NCI-H2196 (cell line): ENCODE results near the gene LYPD3.
"Not testable (repeated sequence)": the region's sequence is repeated elsewhere in the genome, so short reads cannot be mapped to it uniquely, and the experiment has no call there.

Source experiments
- DNase-seq: peaks from one replicate; lab custom pipeline; 2025; ENCODE audit not compliant: unreplicated experiment; lab: John Stamatoyannopoulos, UW

Gene LYPD3

GRCh38 chr19:43462785-43463380 lies 2.5 kb downstream of the LYPD3 start:
- DNase-seq = no peak

GRCh38 chr19:43462383-43462782 lies 3.0 kb downstream of the LYPD3 start:
- DNase-seq = no peak

- no peak for DNase-seq
These were observed 4.1 kb downstream of the LYPD3 start for GRCh38 chr19:43461303-43461702.

DNA sequence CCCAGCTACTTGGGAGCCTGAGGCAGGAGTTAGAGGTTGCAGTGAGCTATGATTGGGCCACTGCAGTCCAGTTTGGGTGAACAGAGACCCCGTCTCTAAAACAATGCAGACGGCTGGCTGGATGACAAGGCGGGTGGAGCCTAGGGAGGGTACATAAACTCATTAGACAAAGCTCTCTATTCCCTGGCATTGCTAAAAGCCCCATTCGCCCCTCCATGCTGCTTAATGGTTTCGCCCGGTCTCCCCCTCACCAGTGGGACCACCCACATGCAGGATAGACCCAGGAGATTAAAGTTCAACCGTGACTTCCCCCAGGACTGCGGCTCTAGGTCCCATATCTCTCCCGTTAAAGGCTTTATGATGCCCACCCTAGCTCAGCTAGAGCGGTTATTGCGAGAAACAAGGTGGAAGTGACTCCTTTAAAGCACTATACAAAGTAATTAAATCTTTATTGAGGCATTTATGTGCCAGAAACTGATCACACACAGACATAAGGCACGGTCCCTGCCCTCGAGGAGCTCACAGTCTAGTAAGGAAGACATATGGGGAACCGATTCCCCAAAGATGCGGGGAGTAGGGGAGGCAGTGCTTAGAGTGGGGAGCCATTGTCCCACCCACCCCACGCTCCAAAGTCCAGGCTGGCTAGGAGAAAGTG lies 4.9 kb downstream of the LYPD3 start:
- DNase-seq = no peak

DNA sequence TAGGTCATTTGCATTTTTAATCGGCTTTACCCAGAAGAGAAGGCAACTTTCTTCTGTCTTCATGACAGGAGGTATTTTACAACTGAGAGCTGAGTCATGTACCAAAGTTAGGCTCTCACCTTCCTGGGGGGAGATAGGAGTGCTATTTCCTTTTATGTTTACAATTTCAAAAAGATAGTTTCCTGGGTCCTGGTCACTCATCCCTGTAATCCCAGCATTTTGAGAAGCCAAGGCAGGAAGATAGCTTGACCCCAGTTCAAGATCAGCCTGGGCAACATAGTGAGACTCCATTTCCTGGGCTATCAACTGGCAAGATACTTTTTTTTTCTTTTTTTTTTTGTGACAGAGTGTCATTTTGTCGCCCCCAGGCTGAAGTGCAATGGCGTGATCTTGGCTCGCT lies 7.6 kb downstream of the LYPD3 start:
- DNase-seq = no peak

- no peak for DNase-seq
These were observed 9.9 kb downstream of the LYPD3 start for GRCh38 chr19:43455321-43456113.

DNA sequence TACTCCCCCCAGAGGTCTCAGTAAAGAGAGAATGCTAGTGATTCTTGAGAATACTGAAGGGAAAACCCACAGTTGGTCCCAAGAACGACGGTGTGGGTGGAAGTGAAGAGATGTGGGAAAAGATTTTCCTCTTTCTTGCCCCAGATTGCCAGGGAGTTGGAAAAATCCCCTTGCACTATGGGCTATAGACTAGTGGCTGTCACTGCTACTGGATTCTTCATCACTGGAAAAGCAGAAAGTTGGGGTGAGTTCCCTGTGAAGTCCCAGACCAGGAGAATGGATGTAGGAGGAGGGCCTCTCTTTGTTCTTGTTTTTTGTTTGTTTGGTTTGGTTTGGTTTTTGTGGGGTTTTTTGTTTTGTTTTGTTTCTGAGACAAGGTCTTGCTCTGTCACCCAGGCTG lies 11.4 kb downstream of the LYPD3 start:
- DNase-seq = no peak

GRCh38 chr19:43452582-43452981 lies 12.8 kb downstream of the LYPD3 start:
- no peak for DNase-seq

- no peak for DNase-seq
These were observed 14.8 kb downstream of the LYPD3 start for GRCh38 chr19:43450545-43450997.

GRCh38 chr19:43447655-43448054 lies 17.8 kb downstream of the LYPD3 start:
- no peak for DNase-seq

DNA sequence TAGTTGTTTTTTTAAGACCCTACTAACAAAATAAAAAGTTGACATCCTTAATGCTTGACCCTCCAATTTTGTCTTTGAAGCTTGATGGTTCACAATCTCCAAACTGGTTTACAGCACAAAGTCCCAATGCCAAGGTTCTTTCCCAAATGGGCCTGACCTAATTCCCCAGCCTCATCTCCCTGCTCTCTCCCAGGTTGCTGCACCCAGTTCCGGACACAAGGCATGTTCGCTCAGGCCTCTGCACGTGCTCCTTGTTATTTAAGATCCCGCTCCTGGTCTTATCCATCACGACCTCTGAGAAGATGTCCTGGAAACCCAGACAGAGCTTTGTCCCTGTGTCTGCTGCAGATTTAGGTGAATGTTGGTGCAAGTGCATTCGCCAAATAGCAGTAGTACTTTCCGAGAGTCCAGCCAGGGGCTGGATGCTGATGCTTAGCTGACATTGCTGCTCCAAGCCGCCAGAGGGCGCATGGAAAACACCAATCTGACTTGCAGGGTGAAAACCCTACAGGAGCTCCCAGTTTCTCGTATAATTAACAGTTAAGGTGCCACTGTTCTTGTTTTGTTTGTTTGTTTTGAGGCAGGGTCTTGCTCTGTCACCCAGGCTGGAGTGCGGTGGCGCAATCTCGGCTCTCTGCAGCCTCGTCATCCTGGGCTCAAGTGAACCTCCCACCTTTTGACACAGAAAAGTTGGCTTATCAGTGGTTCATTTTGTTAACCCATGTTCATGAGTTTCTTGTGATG lies 18.5 kb downstream of the LYPD3 start:
- DNase-seq = peak; percentile 78

- no peak for DNase-seq
These were observed 20.0 kb downstream of the LYPD3 start for GRCh38 chr19:43445426-43445825.

GRCh38 chr19:43444531-43445287 lies 20.7 kb downstream of the LYPD3 start:
- no peak for DNase-seq

- not testable (repeated sequence) for DNase-seq
These were observed 21.3 kb downstream of the LYPD3 start for GRCh38 chr19:43444091-43444490.

- DNase-seq = no peak
These were observed 23.7 kb downstream of the LYPD3 start for GRCh38 chr19:43441716-43442115.

GRCh38 chr19:43439709-43440063 lies 25.7 kb downstream of the LYPD3 start:
- no peak for DNase-seq

DNA sequence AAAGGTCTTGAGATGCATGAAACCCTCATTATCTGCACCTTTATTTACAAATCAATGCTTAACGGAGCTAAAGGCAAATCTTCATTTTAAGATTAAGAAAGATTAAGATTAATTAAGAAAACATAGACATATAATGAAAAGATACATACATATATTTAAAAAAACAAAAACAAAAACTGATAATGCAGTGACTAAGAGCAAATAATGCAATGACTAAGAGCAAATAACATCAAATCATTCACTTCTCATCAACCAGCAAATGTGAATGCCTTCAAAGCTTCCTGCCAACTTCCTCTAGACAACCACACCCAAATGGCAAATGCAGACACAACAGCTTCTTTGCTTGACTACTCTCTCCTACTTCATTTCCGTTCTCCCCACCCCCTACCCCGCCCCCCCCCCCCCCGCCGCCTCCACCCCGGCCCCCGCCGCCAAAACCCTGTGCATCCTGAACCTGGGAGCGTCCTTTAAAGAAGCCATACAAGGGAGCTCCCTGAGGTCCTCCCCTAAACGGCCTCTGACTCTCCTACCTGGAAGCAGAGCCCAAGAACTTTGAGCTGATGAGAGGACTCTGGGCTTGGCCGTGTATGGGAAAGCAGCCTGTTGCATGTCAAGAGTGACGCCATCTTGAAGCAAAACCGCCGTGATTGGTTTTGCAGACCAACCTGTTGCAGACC lies 26.2 kb downstream of the LYPD3 start:
- DNase-seq = no peak

DNA sequence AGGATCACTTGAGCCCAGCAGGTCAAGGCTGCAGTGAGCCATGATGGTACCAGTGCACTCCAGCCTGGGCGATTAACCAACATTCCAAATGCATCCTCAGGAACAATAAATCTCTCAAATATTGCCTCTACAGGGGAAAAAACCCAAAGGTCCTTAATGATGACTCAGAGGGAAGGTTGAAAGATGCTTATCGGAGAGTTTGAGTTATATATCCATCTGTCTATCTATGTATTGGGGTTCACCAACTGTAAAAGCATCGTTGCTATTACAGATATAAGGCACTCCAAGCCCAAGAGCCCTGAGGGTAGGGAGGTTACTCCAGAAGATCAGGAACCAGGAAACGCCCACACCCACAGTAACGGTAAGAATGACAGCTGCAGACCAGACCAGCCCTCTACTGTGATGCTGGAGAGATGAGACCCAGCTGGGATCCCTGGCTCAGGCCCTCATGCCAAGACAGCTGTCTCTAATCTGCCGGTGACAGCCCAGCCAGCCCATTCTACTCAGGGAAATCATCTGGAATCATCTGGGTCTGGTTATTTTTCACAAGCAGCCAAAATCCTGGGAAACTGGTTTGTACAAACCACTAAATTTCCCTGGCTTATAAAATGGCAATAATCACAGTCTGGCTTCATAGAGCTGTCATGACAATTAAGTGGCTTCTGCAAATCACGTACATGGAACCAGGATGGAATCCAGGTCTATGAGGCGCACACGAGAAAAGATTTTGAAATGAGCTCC lies 26.9 kb downstream of the LYPD3 start:
- no peak for DNase-seq

- no peak for DNase-seq
These were observed 27.7 kb downstream of the LYPD3 start for GRCh38 chr19:43437712-43438111.

DNA sequence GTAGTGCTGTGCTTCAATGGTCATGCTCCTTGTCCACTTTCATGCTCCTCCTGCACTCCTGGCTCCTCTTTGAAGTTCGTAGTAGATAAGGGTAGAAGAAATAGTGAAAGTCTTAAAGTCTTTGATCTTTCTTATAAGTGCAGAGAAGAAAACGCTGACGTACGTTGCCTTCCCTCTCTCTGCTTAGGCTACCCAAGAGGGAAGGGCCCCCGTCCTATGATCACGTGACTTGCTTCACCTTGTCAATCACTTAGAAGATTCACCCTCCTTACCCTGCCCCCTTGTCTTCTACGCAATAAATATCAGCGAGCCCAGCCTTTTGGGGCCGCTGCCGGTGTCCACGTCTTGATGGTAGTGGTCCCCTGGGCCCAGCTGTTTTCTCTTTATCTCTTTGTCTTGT lies 28.1 kb downstream of the LYPD3 start:
- not testable (repeated sequence) for DNase-seq
